Chondrocyte (in vitro differentiated cells): ENCODE data around the gene HAL. TPM values are rescaled to one million over a fixed set of nuclear protein-coding genes. Genes with fewer than 3 reads are reported as not detected.

Experiments
- DNase-seq: peaks from one replicate; pipeline ENCODE4 v3.0.0; 2021; ENCODE audit warnings: mixed read lengths, low spot score
- H3K27ac Mint-ChIP-seq: one replicate; pipeline ENCODE4 v1.8.0; 2021; ENCODE audit warnings: mild to moderate bottlenecking, moderate library complexity, mixed read lengths; ENCODE audit not compliant: unreplicated experiment
- H3K27me3 Mint-ChIP-seq: 2 replicates; pipeline ENCODE4 v1.8.0; 2021; ENCODE audit warnings: low read depth, mixed read lengths
- H3K36me3 Mint-ChIP-seq: 2 replicates; pipeline ENCODE4 v1.8.0; 2021; ENCODE audit warnings: low read depth, mixed read lengths
- H3K4me1 Mint-ChIP-seq: 2 replicates; pipeline ENCODE4 v1.8.0; 2021; ENCODE audit warnings: low read depth, mild to moderate bottlenecking, mixed read lengths
- H3K4me3 Mint-ChIP-seq: one replicate; pipeline ENCODE4 v1.8.0; 2021; ENCODE audit warnings: mild to moderate bottlenecking, moderate library complexity, mixed read lengths; ENCODE audit not compliant: unreplicated experiment
- H3K9me3 Mint-ChIP-seq: 2 replicates; pipeline ENCODE4 v1.8.0; 2021; ENCODE audit warnings: low read depth, mixed read lengths
- total RNA-seq: library from RNA; stranded (reverse); gene quantifications from 3 replicates; pipeline ENCODE4 v1.2.1, GENCODE V29; 2021
- TF ChIP-seq, protein P1 (sequence below): fragments of 200-600 bp; sonication (generic); IDR thresholded peaks from 2 replicates; pipeline ENCODE4 v1.5.0; 2021; ENCODE audit warnings: antibody characterized with exemption, mild to moderate bottlenecking, moderate library complexity

HAL gene
- total RNA-seq, 1 donor from 2014 or later: 0.10 TPM

- H3K27me3 Mint-ChIP-seq: no peaks in the 10 kb centered on the region
- no peak overlapping the region for H3K4me3 Mint-ChIP-seq
- H3K27ac Mint-ChIP-seq: no peak overlapping the region
- TF ChIP-seq, protein P1, sequence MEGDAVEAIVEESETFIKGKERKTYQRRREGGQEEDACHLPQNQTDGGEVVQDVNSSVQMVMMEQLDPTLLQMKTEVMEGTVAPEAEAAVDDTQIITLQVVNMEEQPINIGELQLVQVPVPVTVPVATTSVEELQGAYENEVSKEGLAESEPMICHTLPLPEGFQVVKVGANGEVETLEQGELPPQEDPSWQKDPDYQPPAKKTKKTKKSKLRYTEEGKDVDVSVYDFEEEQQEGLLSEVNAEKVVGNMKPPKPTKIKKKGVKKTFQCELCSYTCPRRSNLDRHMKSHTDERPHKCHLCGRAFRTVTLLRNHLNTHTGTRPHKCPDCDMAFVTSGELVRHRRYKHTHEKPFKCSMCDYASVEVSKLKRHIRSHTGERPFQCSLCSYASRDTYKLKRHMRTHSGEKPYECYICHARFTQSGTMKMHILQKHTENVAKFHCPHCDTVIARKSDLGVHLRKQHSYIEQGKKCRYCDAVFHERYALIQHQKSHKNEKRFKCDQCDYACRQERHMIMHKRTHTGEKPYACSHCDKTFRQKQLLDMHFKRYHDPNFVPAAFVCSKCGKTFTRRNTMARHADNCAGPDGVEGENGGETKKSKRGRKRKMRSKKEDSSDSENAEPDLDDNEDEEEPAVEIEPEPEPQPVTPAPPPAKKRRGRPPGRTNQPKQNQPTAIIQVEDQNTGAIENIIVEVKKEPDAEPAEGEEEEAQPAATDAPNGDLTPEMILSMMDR: no peak
- no peaks in the 10 kb centered on the region for H3K36me3 Mint-ChIP-seq
- no peaks in the 10 kb centered on the region for H3K9me3 Mint-ChIP-seq
- DNase-seq: no peak
- H3K4me1 Mint-ChIP-seq: no peaks in the 10 kb centered on the region
Measured at GRCh38 chr12:95980437-95980836, 15.7 kb downstream of the HAL start.

DNA sequence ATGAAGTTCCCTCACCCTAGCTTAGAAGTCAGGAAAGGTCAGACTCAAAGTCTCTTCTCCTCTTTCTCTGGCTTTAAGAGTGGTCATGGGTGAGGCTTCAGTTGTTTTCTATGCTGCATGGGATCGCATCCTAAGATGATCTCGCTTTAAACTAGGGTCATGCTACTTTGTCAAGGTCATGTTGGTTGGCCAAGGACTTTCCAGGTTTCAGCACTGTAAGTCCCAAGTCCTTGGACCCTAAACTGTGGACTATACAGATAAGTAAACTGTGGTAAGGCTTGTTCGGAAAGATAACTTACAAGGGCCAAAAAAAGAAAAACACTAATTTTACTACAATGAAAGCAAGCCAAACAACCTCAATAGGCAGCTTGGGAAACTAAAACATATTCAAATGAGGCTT lies 17.4 kb downstream of the HAL start:
- H3K4me3 Mint-ChIP-seq: no peak overlapping the region
- H3K4me1 Mint-ChIP-seq: no peaks in the 10 kb centered on the region
- no peak for DNase-seq
- H3K27ac Mint-ChIP-seq: no peak overlapping the region
- no peaks in the 10 kb centered on the region for H3K9me3 Mint-ChIP-seq
- H3K36me3 Mint-ChIP-seq: no peaks in the 10 kb centered on the region
- H3K27me3 Mint-ChIP-seq: no peaks in the 10 kb centered on the region
- TF ChIP-seq, protein P1: no peak

DNA sequence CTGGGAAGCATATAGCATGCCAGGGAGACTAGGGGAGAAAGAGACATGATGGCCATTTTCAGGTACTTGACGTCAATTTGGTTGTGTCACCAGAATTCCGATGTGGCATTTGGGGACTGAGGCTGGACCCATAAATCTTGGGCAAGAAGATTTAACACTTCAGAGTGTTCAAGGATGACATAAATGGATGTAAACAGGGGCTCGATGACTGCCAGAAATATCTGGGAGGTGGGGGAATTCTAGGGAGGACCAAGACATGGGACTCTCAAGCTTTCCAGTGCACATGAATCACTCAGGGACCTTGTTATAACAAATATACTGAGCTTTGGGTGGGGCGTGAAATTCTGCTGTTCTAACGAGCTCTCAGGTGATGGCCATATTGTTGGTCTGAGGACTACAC lies 17.8 kb downstream of the HAL start:
- H3K4me3 Mint-ChIP-seq: no peak overlapping the region
- H3K36me3 Mint-ChIP-seq: no peaks in the 10 kb centered on the region
- H3K27me3 Mint-ChIP-seq: no peaks in the 10 kb centered on the region
- TF ChIP-seq, protein P1: no peak
- no peak overlapping the region for H3K27ac Mint-ChIP-seq
- no peaks in the 10 kb centered on the region for H3K9me3 Mint-ChIP-seq
- DNase-seq: no peak
- H3K4me1 Mint-ChIP-seq: no peaks in the 10 kb centered on the region

DNA sequence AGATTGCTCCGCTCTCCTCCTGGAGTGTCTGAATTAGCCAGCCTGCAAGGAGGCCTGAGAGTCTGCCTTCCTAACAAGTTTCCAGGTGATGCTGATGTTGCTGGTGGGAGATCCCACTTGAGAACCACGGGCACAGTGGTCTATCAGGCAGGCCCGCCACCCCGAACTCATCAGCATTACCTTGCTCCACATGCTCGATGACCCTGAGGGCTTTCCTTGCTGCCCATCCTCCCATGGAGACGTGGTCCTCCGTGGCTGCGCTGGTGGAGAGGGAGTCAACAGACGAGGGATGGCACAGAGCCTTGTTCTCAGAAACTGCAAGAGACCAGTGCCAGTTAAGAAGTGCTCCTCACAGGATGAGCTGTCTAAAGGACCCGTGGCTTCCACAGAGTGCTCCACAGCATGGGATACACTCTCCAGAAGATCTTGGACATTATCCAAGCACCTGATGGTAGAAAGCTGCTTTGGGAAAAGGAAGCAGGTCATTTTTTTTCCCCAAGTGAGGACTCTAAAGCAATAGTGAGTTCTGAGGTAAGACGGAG lies 18.3 kb downstream of the HAL start:
- H3K4me1 Mint-ChIP-seq: no peaks in the 10 kb centered on the region
- no peaks in the 10 kb centered on the region for H3K27me3 Mint-ChIP-seq
- DNase-seq: no peak
- TF ChIP-seq, protein P1: no peak
- H3K36me3 Mint-ChIP-seq: no peaks in the 10 kb centered on the region
- no peak overlapping the region for H3K4me3 Mint-ChIP-seq
- H3K9me3 Mint-ChIP-seq: no peaks in the 10 kb centered on the region
- H3K27ac Mint-ChIP-seq: no peak overlapping the region

DNA sequence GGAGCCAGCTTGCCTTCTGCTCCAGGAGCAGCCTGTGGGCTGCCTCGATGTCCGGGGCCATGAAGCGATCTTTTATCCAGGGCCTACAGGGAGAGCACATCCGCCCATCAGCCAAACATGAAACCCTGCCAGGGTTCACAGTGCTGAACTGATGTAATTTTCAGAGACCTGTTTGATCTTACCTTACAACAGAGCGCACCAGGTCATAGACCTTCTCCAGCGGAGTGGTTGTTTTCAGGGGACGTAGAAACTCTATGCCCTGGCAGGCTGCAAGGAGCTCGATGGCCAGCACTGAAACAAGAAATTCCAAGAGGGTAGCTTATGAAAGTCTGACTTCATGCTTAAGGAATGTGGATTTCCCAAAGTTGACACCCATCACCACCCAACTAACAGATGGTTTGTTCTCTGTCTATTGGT lies 19.7 kb downstream of the HAL start:
- Mint-ChIP-seq H3K4me3 (no peak overlapping the region), H3K36me3 (no peaks in the 10 kb centered on the region), H3K27ac (no peak overlapping the region), H3K4me1 (no peaks in the 10 kb centered on the region), H3K27me3 (no peaks in the 10 kb centered on the region), H3K9me3 (no peaks in the 10 kb centered on the region)
- no peak for DNase-seq
- TF ChIP-seq, protein P1: no peak
